ENCODE measurements around the gene NGF.
A peak's percentile ranks its signal among the peaks of the same experiment; 100 is the strongest.

The NGF gene

GRCh38 chr1:115308969-115309368 is 29.1 kb downstream of the NGF start:
- ATAC-seq, result no peak
- TF ChIP-seq BACH2 (CRISPR knock-in tag; IDR thresholded peaks at IDR 0.05; ENCODE audit: borderline replicate concordance), result no peak
- no peak for TF ChIP-seq POU6F1 (CRISPR knock-in tag; IDR thresholded peaks at IDR 0.05; ENCODE audit: borderline replicate concordance, low read depth)
- no peak for TF ChIP-seq ZC3H10 (CRISPR knock-in tag; IDR thresholded peaks at IDR 0.05)
- TF ChIP-seq GLIS3 (CRISPR knock-in tag; IDR thresholded peaks at IDR 0.05), result no peak
- TF ChIP-seq ESRRG (CRISPR knock-in tag; IDR thresholded peaks at IDR 0.05), result no peak
- no peak for TF ChIP-seq TSHZ2 (CRISPR knock-in tag; IDR thresholded peaks at IDR 0.05)

GRCh38 chr1:115307661-115308060 is 30.4 kb downstream of the NGF start:
- no peak for TF ChIP-seq TCF4 (CRISPR knock-in tag; IDR thresholded peaks at IDR 0.05; ENCODE audit: borderline replicate concordance)
- no peak for TF ChIP-seq RARB (CRISPR knock-in tag; IDR thresholded peaks at IDR 0.05)
- TF ChIP-seq PATZ1 (CRISPR knock-in tag; IDR thresholded peaks at IDR 0.05; ENCODE audit: borderline replicate concordance), result no peak
- no peak for TF ChIP-seq TOX (CRISPR knock-in tag; IDR thresholded peaks at IDR 0.05; ENCODE audit: borderline replicate concordance)
- peak; percentile 24; the same call in 2 of the 3 replicates for ATAC-seq

GRCh38 chr1:115306146-115306545 is 31.9 kb downstream of the NGF start:
- no peak for TF ChIP-seq ARNTL (CRISPR knock-in tag; IDR thresholded peaks at IDR 0.05; ENCODE audit: borderline replicate concordance, low read depth)
- TF ChIP-seq ISL1 (CRISPR knock-in tag; IDR thresholded peaks at IDR 0.05), result no peak
- no peak for TF ChIP-seq CSRNP3 (CRISPR knock-in tag; IDR thresholded peaks at IDR 0.05)
- TF ChIP-seq SNAI2 (CRISPR knock-in tag; IDR thresholded peaks at IDR 0.05), result no peak
- TF ChIP-seq ZNF70 (CRISPR knock-in tag; IDR thresholded peaks at IDR 0.05), result no peak
- TF ChIP-seq TCF4 (CRISPR knock-in tag; IDR thresholded peaks at IDR 0.05; ENCODE audit: borderline replicate concordance), result no peak
- TF ChIP-seq BACH2 (CRISPR knock-in tag; IDR thresholded peaks at IDR 0.05; ENCODE audit: borderline replicate concordance), result no peak
- TF ChIP-seq ZNF8 (CRISPR knock-in tag; IDR thresholded peaks at IDR 0.05), result no peak
- no peak for TF ChIP-seq ZNF565 (CRISPR knock-in tag; conservative IDR thresholded peaks at IDR 0.05; ENCODE audit: low read depth)
- TF ChIP-seq TSHZ2 (CRISPR knock-in tag; IDR thresholded peaks at IDR 0.05), result no peak
- TF ChIP-seq POU6F1 (CRISPR knock-in tag; IDR thresholded peaks at IDR 0.05; ENCODE audit: borderline replicate concordance, low read depth), result no peak
- ATAC-seq, result no peak

All from SK-N-SH treated with all-trans-retinoic acid at 6 μM for 48 hours (cell line).